Measurements from ENCODE around the gene IMPDH1. TPM values are rescaled to one million over a fixed set of nuclear protein-coding genes. Genes with fewer than 3 reads are reported as not detected.

IMPDH1 gene
- total and polyA plus RNA-seq, 9 of the 15 experiments (the other 6 are each of a cell fraction or from before 2014, with no cell fraction given): 0.80 to 118 (median 64.3) TPM

DNA sequence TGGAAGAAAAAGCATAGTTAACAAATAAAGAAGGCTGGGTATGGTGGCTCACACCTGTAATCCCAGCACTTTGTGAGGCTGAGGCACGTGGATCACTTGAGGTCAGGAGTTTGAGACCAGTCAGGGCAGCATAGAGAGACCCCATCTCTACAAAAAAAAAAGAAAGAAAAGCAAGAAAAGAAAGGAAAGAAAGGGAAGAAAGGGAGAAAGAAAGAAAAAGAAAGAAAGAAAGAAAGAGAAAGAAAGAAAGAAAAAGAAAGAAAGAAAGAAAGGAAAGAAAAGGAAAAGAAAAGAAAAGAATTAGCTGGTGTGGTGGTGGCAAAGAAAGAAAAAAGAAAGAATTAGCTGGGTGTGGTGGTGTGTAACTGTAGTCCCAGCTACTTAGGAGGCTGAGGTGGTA, 42.8 kb upstream of the IMPDH1 start (continued):
- no peak for TF ChIP-seq NONO (IDR thresholded peaks at IDR 0.05; ENCODE audit: low read depth in 2 of 2, low read length in 1 of 2)
- TF ChIP-seq, protein P1, sequence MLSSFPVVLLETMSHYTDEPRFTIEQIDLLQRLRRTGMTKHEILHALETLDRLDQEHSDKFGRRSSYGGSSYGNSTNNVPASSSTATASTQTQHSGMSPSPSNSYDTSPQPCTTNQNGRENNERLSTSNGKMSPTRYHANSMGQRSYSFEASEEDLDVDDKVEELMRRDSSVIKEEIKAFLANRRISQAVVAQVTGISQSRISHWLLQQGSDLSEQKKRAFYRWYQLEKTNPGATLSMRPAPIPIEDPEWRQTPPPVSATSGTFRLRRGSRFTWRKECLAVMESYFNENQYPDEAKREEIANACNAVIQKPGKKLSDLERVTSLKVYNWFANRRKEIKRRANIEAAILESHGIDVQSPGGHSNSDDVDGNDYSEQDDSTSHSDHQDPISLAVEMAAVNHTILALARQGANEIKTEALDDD (IDR thresholded peaks at IDR 0.05): no peak
- TF ChIP-seq ZNF24 (IDR thresholded peaks at IDR 0.05): no peak
- TF ChIP-seq, protein P2, sequence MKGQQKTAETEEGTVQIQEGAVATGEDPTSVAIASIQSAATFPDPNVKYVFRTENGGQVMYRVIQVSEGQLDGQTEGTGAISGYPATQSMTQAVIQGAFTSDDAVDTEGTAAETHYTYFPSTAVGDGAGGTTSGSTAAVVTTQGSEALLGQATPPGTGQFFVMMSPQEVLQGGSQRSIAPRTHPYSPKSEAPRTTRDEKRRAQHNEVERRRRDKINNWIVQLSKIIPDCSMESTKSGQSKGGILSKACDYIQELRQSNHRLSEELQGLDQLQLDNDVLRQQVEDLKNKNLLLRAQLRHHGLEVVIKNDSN (CRISPR knock-in tag; IDR thresholded peaks at IDR 0.05): no peak
- no peak for TF ChIP-seq CEBPG (CRISPR knock-in tag; IDR thresholded peaks at IDR 0.05)
- TF ChIP-seq CEBPG (tag; conservative IDR thresholded peaks at IDR 0.05 in 1 of 2, IDR thresholded peaks at IDR 0.05 in 1 of 2): no peak
- TF ChIP-seq HSF4 (CRISPR knock-in tag; IDR thresholded peaks at IDR 0.05; ENCODE audit: borderline replicate concordance): no peak
- no peak for TF ChIP-seq SMARCB1 (IDR thresholded peaks at IDR 0.05; ENCODE audit: insufficient read length, low read depth)
- TF ChIP-seq, protein P3, sequence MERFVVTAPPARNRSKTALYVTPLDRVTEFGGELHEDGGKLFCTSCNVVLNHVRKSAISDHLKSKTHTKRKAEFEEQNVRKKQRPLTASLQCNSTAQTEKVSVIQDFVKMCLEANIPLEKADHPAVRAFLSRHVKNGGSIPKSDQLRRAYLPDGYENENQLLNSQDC (CRISPR knock-in tag; IDR thresholded peaks at IDR 0.05): no peak
- TF ChIP-seq ZNF175 (CRISPR knock-in tag; IDR thresholded peaks at IDR 0.05; ENCODE audit: low read depth): no peak
- no peak for TF ChIP-seq KLF13 (tag; IDR thresholded peaks at IDR 0.05; ENCODE audit: borderline replicate concordance, low read depth)
- no peak for TF ChIP-seq SMC3 (conservative IDR thresholded peaks at IDR 0.05; ENCODE audit: insufficient read depth, low read depth, low read length)
- TF ChIP-seq, protein P4, sequence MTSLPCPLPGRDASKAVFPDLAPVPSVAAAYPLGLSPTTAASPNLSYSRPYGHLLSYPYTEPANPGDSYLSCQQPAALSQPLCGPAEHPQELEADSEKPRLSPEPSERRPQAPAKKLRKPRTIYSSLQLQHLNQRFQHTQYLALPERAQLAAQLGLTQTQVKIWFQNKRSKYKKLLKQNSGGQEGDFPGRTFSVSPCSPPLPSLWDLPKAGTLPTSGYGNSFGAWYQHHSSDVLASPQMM (CRISPR knock-in tag; IDR thresholded peaks at IDR 0.05): no peak
- TF ChIP-seq, protein P5, sequence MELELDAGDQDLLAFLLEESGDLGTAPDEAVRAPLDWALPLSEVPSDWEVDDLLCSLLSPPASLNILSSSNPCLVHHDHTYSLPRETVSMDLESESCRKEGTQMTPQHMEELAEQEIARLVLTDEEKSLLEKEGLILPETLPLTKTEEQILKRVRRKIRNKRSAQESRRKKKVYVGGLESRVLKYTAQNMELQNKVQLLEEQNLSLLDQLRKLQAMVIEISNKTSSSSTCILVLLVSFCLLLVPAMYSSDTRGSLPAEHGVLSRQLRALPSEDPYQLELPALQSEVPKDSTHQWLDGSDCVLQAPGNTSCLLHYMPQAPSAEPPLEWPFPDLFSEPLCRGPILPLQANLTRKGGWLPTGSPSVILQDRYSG (tag; conservative IDR thresholded peaks at IDR 0.05; ENCODE audit: low read depth): no peak
- no peak for TF ChIP-seq ZSCAN32 (CRISPR knock-in tag; IDR thresholded peaks at IDR 0.05)
- peak; percentile 68 for TF ChIP-seq BCOR (IDR thresholded peaks at IDR 0.05)
- no peak for TF ChIP-seq POLR3G (IDR thresholded peaks at IDR 0.05; ENCODE audit: extremely low read depth, insufficient read length, insufficient replicate concordance)
- no peak for TF ChIP-seq BRCA1 (IDR thresholded peaks at IDR 0.05)
- no peak for TF ChIP-seq BRCA1 (CRISPR knock-in tag; IDR thresholded peaks at IDR 0.05)
- no peak for TF ChIP-seq FOXK2 (conservative IDR thresholded peaks at IDR 0.05 in 1 of 2, IDR thresholded peaks at IDR 0.05 in 1 of 2; ENCODE audit: low read depth in 2 of 2)
- TF ChIP-seq NCOA1 (IDR thresholded peaks at IDR 0.05; ENCODE audit: low read depth): no peak
- TF ChIP-seq MCM7 (IDR thresholded peaks at IDR 0.05): 0 out of 4 replicates have a peak, but pooled peaks of 1 of the 2 experiments have one; percentile 53
- no peak for TF ChIP-seq ZNF76 (CRISPR knock-in tag; IDR thresholded peaks at IDR 0.05; ENCODE audit: borderline replicate concordance)
- TF ChIP-seq, protein P6, sequence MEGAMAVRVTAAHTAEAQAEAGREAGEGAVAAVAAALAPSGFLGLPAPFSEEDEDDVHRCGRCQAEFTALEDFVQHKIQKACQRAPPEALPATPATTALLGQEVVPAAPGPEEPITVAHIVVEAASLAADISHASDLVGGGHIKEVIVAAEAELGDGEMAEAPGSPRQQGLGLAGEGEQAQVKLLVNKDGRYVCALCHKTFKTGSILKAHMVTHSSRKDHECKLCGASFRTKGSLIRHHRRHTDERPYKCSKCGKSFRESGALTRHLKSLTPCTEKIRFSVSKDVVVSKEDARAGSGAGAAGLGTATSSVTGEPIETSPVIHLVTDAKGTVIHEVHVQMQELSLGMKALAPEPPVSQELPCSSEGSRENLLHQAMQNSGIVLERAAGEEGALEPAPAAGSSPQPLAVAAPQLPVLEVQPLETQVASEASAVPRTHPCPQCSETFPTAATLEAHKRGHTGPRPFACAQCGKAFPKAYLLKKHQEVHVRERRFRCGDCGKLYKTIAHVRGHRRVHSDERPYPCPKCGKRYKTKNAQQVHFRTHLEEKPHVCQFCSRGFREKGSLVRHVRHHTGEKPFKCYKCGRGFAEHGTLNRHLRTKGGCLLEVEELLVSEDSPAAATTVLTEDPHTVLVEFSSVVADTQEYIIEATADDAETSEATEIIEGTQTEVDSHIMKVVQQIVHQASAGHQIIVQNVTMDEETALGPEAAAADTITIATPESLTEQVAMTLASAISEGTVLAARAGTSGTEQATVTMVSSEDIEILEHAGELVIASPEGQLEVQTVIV (CRISPR knock-in tag; IDR thresholded peaks at IDR 0.05; ENCODE audit: borderline replicate concordance): no peak
- no peak for TF ChIP-seq HMG20B (CRISPR knock-in tag; IDR thresholded peaks at IDR 0.05)
